H1 (cell line): ENCODE measurements around the gene PRR5. TPM values are rescaled to one million over a fixed set of nuclear protein-coding genes. Genes with fewer than 3 reads are reported as not detected.

Experiments used
- CTCF ChIA-PET: fragments of 300-600 bp; sonication (Branson Sonifier 250); formaldehyde crosslinking; loops from one replicate; lab custom pipeline; 2021; ENCODE audit not compliant: partially characterized antibody; lab: Charles Lee
- POLR2A ChIA-PET: fragments of 300-600 bp; sonication (Branson Sonifier 250); formaldehyde crosslinking; loops from one replicate; lab custom pipeline; 2021; ENCODE audit warnings: inconsistent platforms; ENCODE audit not compliant: partially characterized antibody; lab: Charles Lee
- DNase-seq, 2 experiments: peaks; one replicate each; pipeline versions ENCODE4 v3.0.0 to v3.0.0-alpha.2; 2010 to 2022; ENCODE audit warnings: low spot score in 2 of 2, low read depth in 1 of 2, mixed read lengths in 1 of 2
- FAIRE-seq: peaks from 2 replicates; lab custom pipeline; 2011; peaks lifted over from hg19 to GRCh38; lab: Jason Lieb, UNC
- H2AFZ ChIP-seq: 2 replicates; pipeline ENCODE4 v1.8.1; 2012; ENCODE audit warnings: low read length, inconsistent platforms
- H2AK5ac ChIP-seq: 2 replicates; pipeline ENCODE4 v1.6.1; 2013; ENCODE audit warnings: low read depth, low read length
- H2BK120ac ChIP-seq: replicated peaks from 2 replicates; pipeline ENCODE3; 2013; ENCODE audit warnings: low read depth, low read length, inconsistent platforms
- H2BK12ac ChIP-seq: 2 replicates; pipeline ENCODE4 v1.6.1; 2013; ENCODE audit warnings: low read depth, low read length
- H2BK15ac ChIP-seq: 2 replicates; pipeline ENCODE4 v1.6.1; 2013; ENCODE audit warnings: low read length
- H2BK20ac ChIP-seq: 2 replicates; pipeline ENCODE4 v1.6.1; 2013; ENCODE audit warnings: low read length
- H2BK5ac ChIP-seq: 2 replicates; pipeline ENCODE4 v1.6.1; 2013; ENCODE audit warnings: low read depth, low read length
- H3K14ac ChIP-seq: 2 replicates; pipeline ENCODE4 v1.6.1; 2013; ENCODE audit warnings: inconsistent platforms; ENCODE audit not compliant: insufficient read length
- H3K18ac ChIP-seq: 2 replicates; pipeline ENCODE4 v1.6.1; 2013; ENCODE audit warnings: low read length; ENCODE audit errors: extremely low read depth
- H3K23ac ChIP-seq: 2 replicates; pipeline ENCODE4 v1.6.1; 2013; ENCODE audit warnings: inconsistent platforms; ENCODE audit not compliant: insufficient read length
- H3K23me2 ChIP-seq: 2 replicates; pipeline ENCODE4 v1.6.1; 2013; ENCODE audit warnings: low read depth, low read length
- H3K27ac ChIP-seq: 2 replicates; pipeline ENCODE4 v1.6.1; 2011; ENCODE audit warnings: low read depth, low read length, inconsistent platforms
- H3K27me3 ChIP-seq, 4 experiments: replicated peaks in 1 of 4; 1 replicate in 1 of 4; 2 replicates in 3 of 4; pipeline versions ENCODE4 v1.6.1 to v1.8.1; 2011 to 2013; ENCODE audit warnings: low read length in 3 of 4, mild to moderate bottlenecking in 3 of 4, inconsistent platforms in 2 of 4, mixed read lengths in 2 of 4, moderate library complexity in 1 of 4; ENCODE audit not compliant: control insufficient read depth in 3 of 4, insufficient read depth in 3 of 4; ENCODE audit errors: extremely low read depth in 1 of 4
- H3K36me3 ChIP-seq, 4 experiments: 2 replicates each; pipeline versions ENCODE4 v1.6.1 to v1.8.1; 2011 to 2013; ENCODE audit warnings: mild to moderate bottlenecking in 4 of 4, low read length in 3 of 4, moderate library complexity in 2 of 4, control low read depth in 1 of 4, inconsistent platforms in 1 of 4; ENCODE audit not compliant: insufficient read depth in 4 of 4, control insufficient read depth in 2 of 4
- H3K4ac ChIP-seq: replicated peaks from 2 replicates; pipeline ENCODE3; 2013; ENCODE audit warnings: low read length, low read depth, mixed read lengths, inconsistent platforms; ENCODE audit not compliant: insufficient read length
- H3K4me1 ChIP-seq, 4 experiments: replicated peaks in 1 of 4; 1 replicate in 1 of 4; 2 replicates in 3 of 4; pipeline versions ENCODE4 v1.6.1 to v1.8.1; 2011 to 2013; ENCODE audit warnings: low read length in 3 of 4, inconsistent platforms in 2 of 4, mixed read lengths in 1 of 4; ENCODE audit not compliant: insufficient read depth in 4 of 4, control insufficient read depth in 3 of 4
- H3K4me2 ChIP-seq, 2 experiments: 2 replicates each; pipeline versions ENCODE4 v1.6.1 to v1.8.1; 2011 to 2013; ENCODE audit warnings: low read depth in 2 of 2, low read length in 2 of 2, control low read depth in 1 of 2, inconsistent platforms in 1 of 2, mild to moderate bottlenecking in 1 of 2; ENCODE audit not compliant: insufficient read depth in 1 of 2
- H3K4me3 ChIP-seq, 4 experiments: fragments of 200-600, 300-600 bp in 1 of 4; sonication (generic), shearing (Covaris generic), sonication (Bioruptor Twin) in 1 of 4; 2 replicates each; pipeline versions ENCODE4 v1.5.1 to v1.8.1; 2011 to 2016; ENCODE audit warnings: low read length in 4 of 4, low read depth in 3 of 4, control low read depth in 2 of 4, inconsistent platforms in 2 of 4, mild to moderate bottlenecking in 2 of 4, mixed read lengths in 1 of 4, moderate library complexity in 1 of 4; ENCODE audit not compliant: insufficient read depth in 2 of 4; ENCODE audit errors: extremely low read depth in 1 of 4
- H3K56ac ChIP-seq: replicated peaks from 2 replicates; pipeline ENCODE3; 2013; ENCODE audit warnings: low read depth, mild to moderate bottlenecking, mixed read lengths, low read length, inconsistent platforms; ENCODE audit not compliant: insufficient read length
- H3K79me1 ChIP-seq: 2 replicates; pipeline ENCODE4 v1.6.1; 2013; ENCODE audit warnings: low read depth, low read length, control low read depth
- H3K79me2 ChIP-seq, 2 experiments: 2 replicates each; pipeline versions ENCODE4 v1.6.1 to v1.8.1; 2012 to 2013; ENCODE audit warnings: low read length in 2 of 2, mild to moderate bottlenecking in 2 of 2, inconsistent platforms in 1 of 2; ENCODE audit not compliant: insufficient read depth in 2 of 2, control insufficient read depth in 1 of 2
- H3K9ac ChIP-seq, 4 experiments: replicated peaks in 1 of 4; 1 replicate in 1 of 4; 2 replicates in 3 of 4; pipeline versions ENCODE4 v1.6.1 to v1.8.1; 2011 to 2013; ENCODE audit warnings: low read depth in 3 of 4, low read length in 3 of 4, control low read depth in 2 of 4, mild to moderate bottlenecking in 2 of 4, moderate library complexity in 2 of 4, inconsistent platforms in 1 of 4; ENCODE audit errors: extremely low read depth in 1 of 4
- H3K9me3 ChIP-seq, 2 experiments: 2 replicates each; pipeline versions ENCODE4 v1.6.1 to v1.8.1; 2012 to 2013; ENCODE audit warnings: mild to moderate bottlenecking in 2 of 2, moderate library complexity in 2 of 2, control low read depth in 1 of 2, inconsistent platforms in 1 of 2, low read depth in 1 of 2, low read length in 1 of 2, mixed read lengths in 1 of 2; ENCODE audit not compliant: insufficient read depth in 2 of 2
- H4K20me1 ChIP-seq, 2 experiments: replicated peaks in 1 of 2; 2 replicates each; pipeline versions ENCODE3 to v1.8.1; 2011 to 2013; ENCODE audit warnings: inconsistent platforms in 2 of 2, low read length in 2 of 2, mild to moderate bottlenecking in 1 of 2; ENCODE audit not compliant: insufficient read depth in 2 of 2, control insufficient read depth in 1 of 2
- H4K5ac ChIP-seq: 2 replicates; pipeline ENCODE4 v1.6.1; 2013; ENCODE audit warnings: low read length, low read depth, mixed read lengths, inconsistent platforms; ENCODE audit not compliant: insufficient read length
- H4K8ac ChIP-seq: 2 replicates; pipeline ENCODE4 v1.8.0; 2013; ENCODE audit warnings: mild to moderate bottlenecking, moderate library complexity, low read length, inconsistent platforms; ENCODE audit not compliant: insufficient read depth; ENCODE audit errors: extremely low read depth
- H4K91ac ChIP-seq: replicated peaks from 2 replicates; pipeline ENCODE3; 2013; ENCODE audit warnings: low read length, mixed read lengths, inconsistent platforms; ENCODE audit not compliant: insufficient read length
- CBX5 ChIP-seq: fragments of 300-800, 300-1000 bp; sonication (generic); IDR thresholded peaks from 2 replicates; pipeline ENCODE4 v1.7.1; 2016; ENCODE audit warnings: antibody characterized with exemption, low read length, low read depth
- CEBPB ChIP-seq: IDR thresholded peaks from 2 replicates; pipeline ENCODE4 v1.6.1; 2012; ENCODE audit warnings: low read depth, low read length
- CHD1 ChIP-seq: IDR thresholded peaks from 2 replicates; pipeline ENCODE4 v1.6.1; 2012; ENCODE audit warnings: low read depth, low read length, improper control_type of control experiment
- CHD2 ChIP-seq: IDR thresholded peaks from 2 replicates; pipeline ENCODE4 v1.6.1; 2012; ENCODE audit warnings: low read length, improper control_type of control experiment
- CTBP2 ChIP-seq: IDR thresholded peaks from 2 replicates; pipeline ENCODE4 v1.7.0; 2011; ENCODE audit warnings: borderline replicate concordance, mild to moderate bottlenecking, moderate library complexity, mixed read lengths, low read length; ENCODE audit not compliant: insufficient read depth, insufficient read length
- EGR1 ChIP-seq: IDR thresholded peaks from 2 replicates; pipeline ENCODE4 v1.6.1; 2011; ENCODE audit warnings: low read depth, low read length, borderline replicate concordance
- EP300 ChIP-seq, 2 experiments: IDR thresholded peaks; 1 replicate in 1 of 2; 2 replicates in 1 of 2; pipeline ENCODE4 v1.6.1; 2011 to 2012; ENCODE audit warnings: low read depth in 2 of 2, low read length in 2 of 2, mild to moderate bottlenecking in 2 of 2, borderline replicate concordance in 1 of 2, inconsistent platforms in 1 of 2, moderate library complexity in 1 of 2
- HDAC2 ChIP-seq, 2 experiments: fragments of 300-600 bp in 1 of 2; sonication (generic) in 1 of 2; IDR thresholded peaks; 2 replicates each; pipeline ENCODE4 v1.6.1; 2011 to 2012; ENCODE audit warnings: low read depth in 2 of 2, low read length in 2 of 2, mild to moderate bottlenecking in 2 of 2, moderate library complexity in 2 of 2, borderline replicate concordance in 1 of 2, inconsistent platforms in 1 of 2
- HDAC6 ChIP-seq: IDR thresholded peaks from one replicate; pipeline ENCODE4 v1.7.1; 2012; ENCODE audit warnings: low read depth, mild to moderate bottlenecking, inconsistent platforms, low read length, moderate library complexity
- KDM5A ChIP-seq: fragments of 200-600 bp; IDR thresholded peaks from 2 replicates; pipeline ENCODE4 v1.7.1; 2012; ENCODE audit warnings: mild to moderate bottlenecking, low read length, inconsistent platforms, mixed read lengths
- SAP30 ChIP-seq: fragments of 300-600 bp; sonication (generic); IDR thresholded peaks from 2 replicates; pipeline ENCODE4 v1.7.1; 2012; ENCODE audit warnings: low read length, moderate library complexity, mild to moderate bottlenecking, inconsistent platforms; ENCODE audit not compliant: insufficient read depth, insufficient replicate concordance
- SIN3A ChIP-seq, 2 experiments: IDR thresholded peaks in 1 of 2; conservative IDR thresholded peaks in 1 of 2; 2 replicates each; pipeline ENCODE4 v1.6.1; 2011 to 2012; ENCODE audit warnings: low read length in 2 of 2, improper control_type of control experiment in 1 of 2, low read depth in 1 of 2, mild to moderate bottlenecking in 1 of 2
- SIX5 ChIP-seq: IDR thresholded peaks from 2 replicates; pipeline ENCODE4 v1.6.1; 2011; ENCODE audit warnings: mild to moderate bottlenecking, low read depth, low read length
- SRF ChIP-seq: IDR thresholded peaks from 2 replicates; pipeline ENCODE4 v1.6.1; 2011; ENCODE audit warnings: mild to moderate bottlenecking, low read depth, low read length, moderate library complexity
- WGBS, 2 experiments: shearing (Covaris generic) in 1 of 2; methylation state at CpG; one replicate each; pipeline versions ENCODE4 v1.1.6 to v1.1.7; 2013 to 2015; ENCODE audit warnings: low lambda C conversion rate in 2 of 2, mixed read lengths in 2 of 2, inconsistent platforms in 1 of 2, low coverage in 1 of 2, missing lambda C conversion rate in 1 of 2; ENCODE audit not compliant: insufficient replicate concordance in 2 of 2, insufficient coverage in 1 of 2, insufficient read length in 1 of 2; ENCODE audit errors: extremely low coverage in 1 of 2, missing lambda C conversion rate in 1 of 2; 5-methylcytosine and 5-hydroxymethylcytosine counted together
- polyA plus RNA-seq, 7 experiments: library from polyadenylated mRNA; depleted of rRNA in 3 of 7; stranded (reverse) in 5 of 7; unstranded in 2 of 7; fragments of >200 nt in 5 of 7; fragments of 200-250 nt in 2 of 7; gene quantifications; 1 replicate in 5 of 7; 2 replicates in 1 of 7; 4 replicates in 1 of 7; pipeline versions ENCODE4 v1.2.1 to v1.2.3, GENCODE V29; 2011 to 2013; ENCODE audit warnings: missing spikeins in 2 of 7, mixed read lengths in 2 of 7
- total RNA-seq: library from RNA; stranded (reverse); fragmentation: NEBNext Ultra II Directional; extraction: Animal tissue kit (Norgen Biotek cat#: 25700); gene quantifications from 2 replicates; pipeline ENCODE4 v1.2.1, GENCODE V29; 2021

PRR5 gene
- total and polyA plus RNA-seq, 2 of the 8 experiments (the other 6 are each of a cell fraction or from before 2014, with no cell fraction given), result 16.5 to 25.7 TPM

DNA sequence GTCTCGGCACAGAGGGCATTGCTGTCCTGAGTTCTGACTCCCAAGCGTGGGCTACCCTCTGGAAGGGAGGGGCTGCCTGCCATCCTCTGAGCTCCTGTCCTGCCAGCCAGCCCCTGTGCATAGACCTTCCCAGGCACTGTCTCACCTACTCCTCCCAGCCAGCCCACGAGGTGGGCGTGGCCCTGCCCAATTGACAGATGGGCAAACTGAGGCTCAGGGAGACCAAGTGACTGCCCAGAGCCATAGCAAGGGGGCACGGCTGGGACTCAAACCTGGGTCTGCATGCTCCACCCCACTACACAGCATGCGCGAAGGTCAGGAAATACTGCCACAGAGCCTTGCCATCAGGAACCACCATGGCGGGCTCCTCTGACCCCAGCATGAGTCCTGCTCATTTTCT lies 29.4 kb upstream of the PRR5 start:
- Histone ChIP-seq H4K20me1 (peaks cover 0 to 4% of the 10 kb centered on the region in 2 experiments), H3K4me3 (no peak overlapping the region), H2AFZ (no peak overlapping the region), H3K4ac (no peak overlapping the region), H3K23me2 (peaks cover 5% of the 10 kb centered on the region; the same call in 1 of the 2 replicates), H4K91ac (no peak overlapping the region), H4K8ac (no peak overlapping the region), H2BK120ac (no peak overlapping the region), H3K36me3 (no peaks in the 10 kb centered on the region), H3K4me1 (peaks cover 0 to 14% (median 8%) of the 10 kb centered on the region in 4 experiments; a peak in 6 of 7 replicates), H3K23ac (no peak overlapping the region), H3K79me1 (no peaks in the 10 kb centered on the region), H3K56ac (no peak overlapping the region), H3K27me3 (peaks cover 0 to 11% (median 5%) of the 10 kb centered on the region in 4 experiments; a peak in 6 of 7 replicates), H3K4me2 (no peak overlapping the region), H3K79me2 (no peaks in the 10 kb centered on the region), H4K5ac (no peak overlapping the region), H3K9me3 (no peaks in the 10 kb centered on the region), H3K18ac (no peak overlapping the region), H2AK5ac (no peak overlapping the region), H3K27ac (no peak overlapping the region), H2BK15ac (no peak overlapping the region), H3K9ac (no peak overlapping the region), H2BK5ac (no peak overlapping the region), H2BK20ac (no peak overlapping the region), H2BK12ac (no peak overlapping the region), H3K14ac (no peak overlapping the region)
- ChIA-PET CTCF (interaction anchor here (3.5 kb wide), 1 partner anchor 13 kb away, joined by 17 read pairs; no protein-coding TSS in a partner anchor), POLR2A (no interaction called here)
- FAIRE-seq, result no peak
- DNase-seq, result no peak
- WGBS, 2 experiments, result 86% methylated on average over 8 of the region's 8 CpGs; no CpG with 5 or more reads in 1 of the 2 experiments
- TF ChIP-seq CHD1, result no peak
- TF ChIP-seq CHD2, result no peak
- TF ChIP-seq KDM5A, result no peak
- no peak for TF ChIP-seq SIN3A (conservative IDR thresholded peaks at IDR 0.05 in 1 of 2, IDR thresholded peaks at IDR 0.05 in 1 of 2; ENCODE audit: low read depth in 1 of 2, low read length in 2 of 2)
- TF ChIP-seq HDAC2 (IDR thresholded peaks at IDR 0.05; ENCODE audit: borderline replicate concordance in 1 of 2, low read depth in 2 of 2, low read length in 2 of 2), result no peak
- TF ChIP-seq CEBPB, result no peak
- TF ChIP-seq SRF, result no peak
- TF ChIP-seq SIX5, result no peak
- no peak for TF ChIP-seq EGR1
- TF ChIP-seq CTBP2, result no peak
- no peak for TF ChIP-seq CBX5
- TF ChIP-seq SAP30, result no peak
- no peak for TF ChIP-seq HDAC6
- no peak for TF ChIP-seq EP300 (IDR thresholded peaks at IDR 0.05; ENCODE audit: borderline replicate concordance in 1 of 2, low read depth in 2 of 2, low read length in 2 of 2)
